K562 (cell line): ENCODE measurements around the gene CPTP. TPM values are rescaled to one million over a fixed set of nuclear protein-coding genes. Genes with fewer than 3 reads are reported as not detected.

Experiments
- ATAC-seq: fragments of 200-7000 bp; cut with Tn5 transposase; 3 replicates; pipeline ENCODE4 v1.9.1; 2020; ENCODE audit warnings: moderate library complexity
- BruUV-seq: library from RNA; stranded (reverse); fragments of 400-500 nt; replicated peaks from 2 replicates; lab custom pipeline; 2021; lab: Mats Ljungman, UMichigan
- CTCF ChIA-PET: fragments of 300-600 bp; formaldehyde crosslinking; extraction: SDS; loops from one replicate; lab custom pipeline; 2021; ENCODE audit warnings: low intra/inter-chr PET ratio; lab: Yijun Ruan, JAX
- POLR2A ChIA-PET: fragments of 300-600, 350-650 bp; sonication (Branson Sonifier 250); formaldehyde crosslinking; extraction: SDS; loops from one replicate; lab custom pipeline; 2021; ENCODE audit warnings: antibody characterized with exemption, inconsistent platforms; lab: Yijun Ruan, JAX
- DNase-seq, 4 experiments: peaks; one replicate each; pipeline versions ENCODE4 v3.0.0 to v3.0.0-alpha.2; 2011 to 2018; ENCODE audit warnings: low spot score in 3 of 4, mixed read lengths in 3 of 4; ENCODE audit errors: extremely low read depth in 1 of 4
- FAIRE-seq: peaks from 2 replicates; lab custom pipeline; 2011; peaks lifted over from hg19 to GRCh38; lab: Jason Lieb, UNC
- H2AFZ ChIP-seq: 2 replicates; pipeline ENCODE4 v1.6.0; 2011; ENCODE audit warnings: low read depth, low read length, control low read depth, inconsistent platforms
- H3K27ac ChIP-seq: fragments of 200-600 bp; 3 replicates; pipeline ENCODE4 v1.8.0; 2011; ENCODE audit warnings: low read depth, mild to moderate bottlenecking, control low read depth, inconsistent platforms, low read length, moderate library complexity, mixed read lengths; ENCODE audit errors: extremely low read depth
- H3K27me3 ChIP-seq, 2 experiments: fragments of 300-600 bp in 1 of 2; 2 replicates in 1 of 2; 3 replicates in 1 of 2; pipeline versions ENCODE4 v1.6.0 to v1.8.0; 2011; ENCODE audit warnings: inconsistent platforms in 2 of 2, low read length in 2 of 2, mild to moderate bottlenecking in 1 of 2, mixed read lengths in 1 of 2, moderate library complexity in 1 of 2; ENCODE audit not compliant: control insufficient read depth in 2 of 2, insufficient read depth in 2 of 2
- H3K36me3 ChIP-seq: fragments of 300-600 bp; 3 replicates; pipeline ENCODE4 v1.8.0; 2011; ENCODE audit warnings: mild to moderate bottlenecking, low read length, inconsistent platforms; ENCODE audit not compliant: control insufficient read depth, insufficient read depth
- H3K4me1 ChIP-seq, 2 experiments: fragments of 200-600 bp in 1 of 2; replicated peaks in 1 of 2; 2 replicates in 1 of 2; 3 replicates in 1 of 2; pipeline versions ENCODE4 v1.5.1 to v1.8.0; 2011; ENCODE audit warnings: inconsistent platforms in 2 of 2, low read length in 2 of 2, mild to moderate bottlenecking in 1 of 2, mixed read lengths in 1 of 2, moderate library complexity in 1 of 2; ENCODE audit not compliant: control insufficient read depth in 2 of 2, insufficient read depth in 2 of 2
- H3K4me2 ChIP-seq: 2 replicates; pipeline ENCODE4 v1.6.1; 2011; ENCODE audit warnings: low read length, control low read depth, inconsistent platforms, mixed read lengths; ENCODE audit not compliant: insufficient read depth
- H3K4me3 ChIP-seq: fragments of 200-600 bp; sonication (generic), shearing (Covaris generic); 2 replicates; pipeline ENCODE4 v1.5.1; 2016; ENCODE audit warnings: control low read depth, inconsistent platforms
- H3K79me2 ChIP-seq: fragments of 200-600 bp; 3 replicates; pipeline ENCODE4 v1.8.0; 2011; ENCODE audit warnings: low read length, inconsistent platforms; ENCODE audit not compliant: control insufficient read depth, insufficient read depth
- H3K9ac ChIP-seq, 2 experiments: 2 replicates each; pipeline versions ENCODE4 v1.6.0 to v1.6.1; 2011; ENCODE audit warnings: low read depth in 2 of 2, low read length in 2 of 2, control low read depth in 1 of 2, inconsistent platforms in 1 of 2, mild to moderate bottlenecking in 1 of 2, mixed read lengths in 1 of 2; ENCODE audit not compliant: insufficient read depth in 1 of 2
- H3K9me1 ChIP-seq: one replicate; pipeline ENCODE4 v1.6.0; 2011; ENCODE audit warnings: inconsistent platforms, mild to moderate bottlenecking, low read length, moderate library complexity; ENCODE audit not compliant: control insufficient read depth, insufficient read depth
- H3K9me3 ChIP-seq: replicated peaks from 2 replicates; pipeline ENCODE4 v1.5.1; 2011; ENCODE audit warnings: low read depth, low read length, inconsistent platforms; ENCODE audit not compliant: control insufficient read depth, insufficient read depth
- H4K20me1 ChIP-seq: replicated peaks from 2 replicates; pipeline ENCODE4 v1.6.1; 2011; ENCODE audit warnings: low read length, inconsistent platforms, mixed read lengths; ENCODE audit not compliant: control insufficient read depth, insufficient read depth
- ARHGAP35 ChIP-seq: fragments of 450-650 bp; IDR thresholded peaks from 2 replicates; pipeline ENCODE4 v1.6.1; 2018; ENCODE audit not compliant: partially characterized antibody
- KDM2B ChIP-seq: fragments of 250-450 bp; sonication (Bioruptor Pico); IDR thresholded peaks from 2 replicates; pipeline ENCODE4 v1.8.0; 2021; ENCODE audit warnings: mild to moderate bottlenecking, moderate library complexity
- POLR2G ChIP-seq: fragments of 200-400 bp; formaldehyde crosslinking; IDR thresholded peaks from 2 replicates; pipeline ENCODE4 v1.6.1; 2017; ENCODE audit warnings: low read depth, mild to moderate bottlenecking, antibody characterized with exemption, low read length, moderate library complexity
- POU5F1 ChIP-seq: fragments of 150-350 bp; IDR thresholded peaks from 2 replicates; pipeline ENCODE4 v1.6.1; 2014; ENCODE audit warnings: borderline replicate concordance, low read length, low read depth, mild to moderate bottlenecking; ENCODE audit not compliant: partially characterized antibody
- RAD21 ChIP-seq, 2 experiments: fragments of 250-450 bp in 1 of 2; fragments of 450-650 bp in 1 of 2; sonication (Bioruptor Pico) in 1 of 2; formaldehyde crosslinking in 1 of 2; IDR thresholded peaks in 1 of 2; conservative IDR thresholded peaks in 1 of 2; 2 replicates each; pipeline versions ENCODE4 v1.4.0 to v1.8.0; 2020 to 2022; ENCODE audit warnings: mild to moderate bottlenecking in 2 of 2, moderate library complexity in 1 of 2
- RB1 ChIP-seq: fragments of 450-650 bp; IDR thresholded peaks from 2 replicates; pipeline ENCODE4 v1.6.1; 2017; ENCODE audit warnings: low read depth, mild to moderate bottlenecking
- RBFOX2 ChIP-seq: fragments of 200-400 bp; formaldehyde crosslinking; IDR thresholded peaks from 2 replicates; pipeline ENCODE4 v1.6.1; 2017; ENCODE audit warnings: low read depth, mild to moderate bottlenecking, low read length, moderate library complexity
- RBM34 ChIP-seq: fragments of 200-400 bp; formaldehyde crosslinking; IDR thresholded peaks from 2 replicates; pipeline ENCODE4 v1.6.1; 2018; ENCODE audit warnings: low read length, borderline replicate concordance; ENCODE audit not compliant: insufficient read depth
- ZBTB7A ChIP-seq: IDR thresholded peaks from 2 replicates; pipeline ENCODE4 v1.6.1; 2011; ENCODE audit warnings: low read depth, mild to moderate bottlenecking, low read length, moderate library complexity, borderline replicate concordance; ENCODE audit not compliant: control insufficient read depth
- WGBS: fragments of 100-300 bp; shearing (Covaris generic); methylation state at CpG from one replicate; pipeline ENCODE4 v1.1.6; 2016; ENCODE audit warnings: low coverage, mixed read lengths; ENCODE audit not compliant: insufficient coverage; ENCODE audit errors: missing lambda C conversion rate; 5-methylcytosine and 5-hydroxymethylcytosine counted together
- in situ Hi-C: fragments of 300-500 bp; cut with MboI; formaldehyde crosslinking; loops from 4 replicates; pipeline ENCODE4 v1.15.0; 2018; ENCODE audit warnings: inconsistent platforms, mixed read lengths
- intact Hi-C: fragments of 100-400 bp; cut with micrococcal nuclease; formaldehyde crosslinking; loops from 2 replicates; pipeline ENCODE4 v1.14.2; 2022
- polyA plus RNA-seq, 8 experiments: library from polyadenylated mRNA; depleted of rRNA in 4 of 8; stranded (reverse) in 5 of 8; unstranded in 3 of 8; fragments of >200 nt; fragmentation: Nextera tagmentation in 2 of 8; fragmentation: Illumina TruSeq in 1 of 8; extraction: Ambion mirVana in 2 of 8; extraction: Trizol in 1 of 8; gene quantifications; 2 replicates each; pipeline versions ENCODE4 v1.2.1 to v1.2.3, GENCODE V29; 2011 to 2014; ENCODE audit warnings: inconsistent platforms in 1 of 8, missing spikeins in 1 of 8
- total RNA-seq, 7 experiments: library from RNA; depleted of rRNA in 6 of 7; stranded (reverse); fragments of >200 nt in 6 of 7; fragmentation: Illumina TruSeq in 2 of 7; extraction: Trizol in 2 of 7; gene quantifications; 2 replicates each; pipeline versions ENCODE4 v1.2.1 to v1.2.3, GENCODE V29; 2011 to 2021; ENCODE audit warnings: low replicate concordance in 1 of 7
- TF ChIP-seq, protein P1 (sequence below), 2 experiments: fragments of 450-650 bp; conservative IDR thresholded peaks; 2 replicates each; pipeline ENCODE4 v1.6.1; 2017; ENCODE audit warnings: mild to moderate bottlenecking in 2 of 2, moderate library complexity in 2 of 2
- TF ChIP-seq, protein P2 (sequence below), 3 experiments: IDR thresholded peaks in 2 of 3; conservative IDR thresholded peaks in 1 of 3; 2 replicates each; pipeline ENCODE4 v1.5.1; 2011 to 2012; ENCODE audit warnings: low read length in 3 of 3, mild to moderate bottlenecking in 3 of 3, control low read depth in 2 of 3, improper control_type of control experiment in 1 of 3, inconsistent platforms in 1 of 3, low read depth in 1 of 3, mixed read lengths in 1 of 3, moderate library complexity in 1 of 3; ENCODE audit not compliant: insufficient read depth in 2 of 3
- TF ChIP-seq, protein P3 (sequence below): fragments of 250-450 bp; sonication (Bioruptor Pico); IDR thresholded peaks from 2 replicates; pipeline ENCODE4 v1.5.0; 2020; ENCODE audit warnings: mild to moderate bottlenecking, borderline replicate concordance
- TF ChIP-seq, protein P4 (sequence below): fragments of 200-400 bp; formaldehyde crosslinking; IDR thresholded peaks from 2 replicates; pipeline ENCODE4 v1.6.1; 2017; ENCODE audit warnings: mild to moderate bottlenecking, low read depth, low read length, moderate library complexity

CPTP gene
- total and polyA plus RNA-seq, 9 of the 15 experiments (the other 6 are each of a cell fraction or from before 2014, with no cell fraction given), result 0.11 to 25.8 (median 3.5) TPM

DNA sequence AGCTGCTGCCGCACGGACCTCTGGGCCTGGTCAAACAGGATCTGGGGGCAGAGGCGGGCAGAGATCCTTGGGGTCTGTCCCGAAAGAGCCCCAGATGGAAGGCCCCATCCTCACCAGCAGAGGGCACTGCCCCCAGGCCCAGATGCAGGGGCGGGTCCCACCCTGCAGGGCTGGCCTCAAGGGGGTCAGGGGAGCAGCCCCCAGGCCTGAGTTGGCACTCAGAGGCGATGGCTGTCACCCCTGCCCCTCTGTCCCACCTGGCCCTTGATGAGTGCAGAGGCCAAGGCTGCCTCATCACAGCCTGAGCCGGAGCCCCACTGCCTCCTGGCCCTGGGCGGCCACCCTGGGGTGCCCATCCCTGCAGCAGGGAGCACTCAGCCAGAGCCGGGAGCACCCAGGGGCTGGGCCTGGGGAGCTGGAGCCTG lies 22.6 kb upstream of the CPTP start:
- Histone ChIP-seq H3K27me3 (no peaks in the 10 kb centered on the region), H3K4me1 (peaks cover 31 to 77% of the 10 kb centered on the region in 2 experiments), H4K20me1 (peaks cover 30% of the 10 kb centered on the region; the same call in 1 of the 2 replicates), H3K9ac (peak overlapping the region in 1 of 2 experiments; percentile 53; a peak in 2 of 4 replicates), H3K36me3 (peaks cover 9% of the 10 kb centered on the region; the same call in 2 of the 3 replicates), H3K4me3 (no peak overlapping the region), H3K9me1 (peaks cover 21% of the 10 kb centered on the region), H3K9me3 (no peaks in the 10 kb centered on the region), H3K79me2 (peaks cover 29% of the 10 kb centered on the region), H2AFZ (no peak overlapping the region), H3K4me2 (no peak overlapping the region), H3K27ac (no peak overlapping the region)
- intact Hi-C loops (loop anchor here (10.0 kb wide), 1 partner anchor 923 kb away; the partner anchor contains the start of gene SKI), in situ Hi-C loops (no loop called here)
- WGBS, result 85% methylated on average over 9 of the region's 9 CpGs
- no TSS peak for BruUV-seq
- CTCF ChIA-PET, result no interaction called here
- POLR2A ChIA-PET, result no interaction called here
- ATAC-seq (no peak), FAIRE-seq (no peak), DNase-seq (no peak)
- TF ChIP-seq, protein P1, sequence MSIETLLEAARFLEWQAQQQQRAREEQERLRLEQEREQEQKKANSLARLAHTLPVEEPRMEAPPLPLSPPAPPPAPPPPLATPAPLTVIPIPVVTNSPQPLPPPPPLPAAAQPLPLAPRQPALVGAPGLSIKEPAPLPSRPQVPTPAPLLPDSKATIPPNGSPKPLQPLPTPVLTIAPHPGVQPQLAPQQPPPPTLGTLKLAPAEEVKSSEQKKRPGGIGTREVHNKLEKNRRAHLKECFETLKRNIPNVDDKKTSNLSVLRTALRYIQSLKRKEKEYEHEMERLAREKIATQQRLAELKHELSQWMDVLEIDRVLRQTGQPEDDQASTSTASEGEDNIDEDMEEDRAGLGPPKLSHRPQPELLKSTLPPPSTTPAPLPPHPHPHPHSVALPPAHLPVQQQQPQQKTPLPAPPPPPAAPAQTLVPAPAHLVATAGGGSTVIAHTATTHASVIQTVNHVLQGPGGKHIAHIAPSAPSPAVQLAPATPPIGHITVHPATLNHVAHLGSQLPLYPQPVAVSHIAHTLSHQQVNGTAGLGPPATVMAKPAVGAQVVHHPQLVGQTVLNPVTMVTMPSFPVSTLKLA (conservative IDR thresholded peaks at IDR 0.05), result no peak
- TF ChIP-seq, protein P2, sequence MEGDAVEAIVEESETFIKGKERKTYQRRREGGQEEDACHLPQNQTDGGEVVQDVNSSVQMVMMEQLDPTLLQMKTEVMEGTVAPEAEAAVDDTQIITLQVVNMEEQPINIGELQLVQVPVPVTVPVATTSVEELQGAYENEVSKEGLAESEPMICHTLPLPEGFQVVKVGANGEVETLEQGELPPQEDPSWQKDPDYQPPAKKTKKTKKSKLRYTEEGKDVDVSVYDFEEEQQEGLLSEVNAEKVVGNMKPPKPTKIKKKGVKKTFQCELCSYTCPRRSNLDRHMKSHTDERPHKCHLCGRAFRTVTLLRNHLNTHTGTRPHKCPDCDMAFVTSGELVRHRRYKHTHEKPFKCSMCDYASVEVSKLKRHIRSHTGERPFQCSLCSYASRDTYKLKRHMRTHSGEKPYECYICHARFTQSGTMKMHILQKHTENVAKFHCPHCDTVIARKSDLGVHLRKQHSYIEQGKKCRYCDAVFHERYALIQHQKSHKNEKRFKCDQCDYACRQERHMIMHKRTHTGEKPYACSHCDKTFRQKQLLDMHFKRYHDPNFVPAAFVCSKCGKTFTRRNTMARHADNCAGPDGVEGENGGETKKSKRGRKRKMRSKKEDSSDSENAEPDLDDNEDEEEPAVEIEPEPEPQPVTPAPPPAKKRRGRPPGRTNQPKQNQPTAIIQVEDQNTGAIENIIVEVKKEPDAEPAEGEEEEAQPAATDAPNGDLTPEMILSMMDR (IDR thresholded peaks at IDR 0.05 in 2 of 3, conservative IDR thresholded peaks at IDR 0.05 in 1 of 3; ENCODE audit: insufficient read depth in 2 of 3, low read depth in 1 of 3, low read length in 3 of 3), result peak; percentile 58 to 71 (median 66)
- TF ChIP-seq, protein P3, sequence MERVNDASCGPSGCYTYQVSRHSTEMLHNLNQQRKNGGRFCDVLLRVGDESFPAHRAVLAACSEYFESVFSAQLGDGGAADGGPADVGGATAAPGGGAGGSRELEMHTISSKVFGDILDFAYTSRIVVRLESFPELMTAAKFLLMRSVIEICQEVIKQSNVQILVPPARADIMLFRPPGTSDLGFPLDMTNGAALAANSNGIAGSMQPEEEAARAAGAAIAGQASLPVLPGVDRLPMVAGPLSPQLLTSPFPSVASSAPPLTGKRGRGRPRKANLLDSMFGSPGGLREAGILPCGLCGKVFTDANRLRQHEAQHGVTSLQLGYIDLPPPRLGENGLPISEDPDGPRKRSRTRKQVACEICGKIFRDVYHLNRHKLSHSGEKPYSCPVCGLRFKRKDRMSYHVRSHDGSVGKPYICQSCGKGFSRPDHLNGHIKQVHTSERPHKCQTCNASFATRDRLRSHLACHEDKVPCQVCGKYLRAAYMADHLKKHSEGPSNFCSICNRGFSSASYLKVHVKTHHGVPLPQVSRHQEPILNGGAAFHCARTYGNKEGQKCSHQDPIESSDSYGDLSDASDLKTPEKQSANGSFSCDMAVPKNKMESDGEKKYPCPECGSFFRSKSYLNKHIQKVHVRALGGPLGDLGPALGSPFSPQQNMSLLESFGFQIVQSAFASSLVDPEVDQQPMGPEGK (CRISPR knock-in tag), result no peak
- TF ChIP-seq RBM34 (no peak), ARHGAP35 (no peak), POLR2G (peak; percentile 48; the same call in 1 of the 2 replicates), RBFOX2 (0 out of 2 replicates have a peak, but pooled peaks have one; percentile 25), KDM2B (CRISPR knock-in tag) (no peak), POU5F1 (no peak), RB1 (0 out of 2 replicates have a peak, but pooled peaks have one; percentile 2), RAD21 (CRISPR knock-in tag; conservative IDR thresholded peaks at IDR 0.05 in 1 of 2, IDR thresholded peaks at IDR 0.05 in 1 of 2) (peak in 1 of 2 experiments; percentile 28; a peak in 1 of 4 replicates), ZBTB7A (peak; percentile 64; the same call in 1 of the 2 replicates)
- TF ChIP-seq, protein P4, sequence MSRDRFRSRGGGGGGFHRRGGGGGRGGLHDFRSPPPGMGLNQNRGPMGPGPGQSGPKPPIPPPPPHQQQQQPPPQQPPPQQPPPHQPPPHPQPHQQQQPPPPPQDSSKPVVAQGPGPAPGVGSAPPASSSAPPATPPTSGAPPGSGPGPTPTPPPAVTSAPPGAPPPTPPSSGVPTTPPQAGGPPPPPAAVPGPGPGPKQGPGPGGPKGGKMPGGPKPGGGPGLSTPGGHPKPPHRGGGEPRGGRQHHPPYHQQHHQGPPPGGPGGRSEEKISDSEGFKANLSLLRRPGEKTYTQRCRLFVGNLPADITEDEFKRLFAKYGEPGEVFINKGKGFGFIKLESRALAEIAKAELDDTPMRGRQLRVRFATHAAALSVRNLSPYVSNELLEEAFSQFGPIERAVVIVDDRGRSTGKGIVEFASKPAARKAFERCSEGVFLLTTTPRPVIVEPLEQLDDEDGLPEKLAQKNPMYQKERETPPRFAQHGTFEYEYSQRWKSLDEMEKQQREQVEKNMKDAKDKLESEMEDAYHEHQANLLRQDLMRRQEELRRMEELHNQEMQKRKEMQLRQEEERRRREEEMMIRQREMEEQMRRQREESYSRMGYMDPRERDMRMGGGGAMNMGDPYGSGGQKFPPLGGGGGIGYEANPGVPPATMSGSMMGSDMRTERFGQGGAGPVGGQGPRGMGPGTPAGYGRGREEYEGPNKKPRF, result no peak
